Measurements from ENCODE around the gene MPP1.

Gene MPP1

GRCh38 chrX:154812341-154813101, 7.2 kb upstream of the MPP1 start:
- no peak for DNase-seq

DNA sequence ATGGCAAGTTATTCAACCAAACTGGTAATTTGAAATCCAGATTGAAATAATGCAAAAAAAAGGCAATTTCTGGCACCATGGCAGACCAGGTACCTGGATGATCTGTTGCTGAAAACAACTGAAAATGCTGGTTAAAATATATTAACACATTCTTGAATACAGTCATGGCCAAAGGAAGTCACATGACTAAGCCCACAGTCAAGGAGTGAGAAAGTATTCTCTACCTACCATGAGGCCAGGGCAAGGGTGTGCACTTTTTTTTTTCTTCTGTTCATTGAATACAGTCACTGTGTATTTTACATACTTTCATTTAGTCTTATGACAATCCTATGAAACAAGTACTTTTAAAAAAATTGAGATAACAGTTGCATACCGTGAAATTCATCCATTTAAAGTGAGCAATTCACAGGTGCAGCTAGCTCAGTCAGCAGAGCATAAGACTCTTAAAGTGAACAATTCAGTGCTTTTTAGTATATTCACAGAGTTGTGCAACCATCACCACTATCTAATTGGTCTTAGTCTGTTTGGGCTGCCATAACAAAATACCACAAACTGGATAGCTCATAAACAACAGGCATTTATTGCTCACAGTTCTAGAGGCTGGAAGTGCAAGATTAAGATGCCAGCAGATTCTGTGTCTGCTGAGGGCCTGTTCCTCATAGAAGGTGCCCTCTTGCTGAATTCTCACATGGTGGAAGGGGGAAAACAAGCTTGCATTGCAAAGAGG, 4.8 kb upstream of the MPP1 start:
- peak; percentile 16 for DNase-seq

- no peak for DNase-seq
These were observed 1.7 kb upstream of the MPP1 start for GRCh38 chrX:154806837-154807501.

DNA sequence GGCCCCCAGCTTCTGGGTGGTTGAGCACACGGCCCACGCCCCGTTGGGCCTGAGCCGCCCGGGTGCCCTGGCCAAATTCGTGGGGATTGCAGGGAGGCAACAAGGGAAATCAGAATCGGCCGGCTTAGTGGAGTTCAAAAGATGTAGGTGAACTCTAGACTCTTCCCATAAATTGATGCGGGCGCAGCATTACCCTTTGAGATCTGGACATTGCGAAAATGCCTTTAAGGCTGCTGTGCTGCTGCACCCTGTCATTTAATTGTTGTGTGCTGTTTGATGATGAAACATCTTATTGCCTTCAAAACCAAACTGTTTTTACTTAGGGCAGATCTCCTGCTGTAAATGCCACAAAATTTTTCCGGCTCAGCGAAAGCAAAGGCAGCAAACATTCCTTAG, 409 bp upstream of the MPP1 start:
- DNase-seq = no peak

DNA sequence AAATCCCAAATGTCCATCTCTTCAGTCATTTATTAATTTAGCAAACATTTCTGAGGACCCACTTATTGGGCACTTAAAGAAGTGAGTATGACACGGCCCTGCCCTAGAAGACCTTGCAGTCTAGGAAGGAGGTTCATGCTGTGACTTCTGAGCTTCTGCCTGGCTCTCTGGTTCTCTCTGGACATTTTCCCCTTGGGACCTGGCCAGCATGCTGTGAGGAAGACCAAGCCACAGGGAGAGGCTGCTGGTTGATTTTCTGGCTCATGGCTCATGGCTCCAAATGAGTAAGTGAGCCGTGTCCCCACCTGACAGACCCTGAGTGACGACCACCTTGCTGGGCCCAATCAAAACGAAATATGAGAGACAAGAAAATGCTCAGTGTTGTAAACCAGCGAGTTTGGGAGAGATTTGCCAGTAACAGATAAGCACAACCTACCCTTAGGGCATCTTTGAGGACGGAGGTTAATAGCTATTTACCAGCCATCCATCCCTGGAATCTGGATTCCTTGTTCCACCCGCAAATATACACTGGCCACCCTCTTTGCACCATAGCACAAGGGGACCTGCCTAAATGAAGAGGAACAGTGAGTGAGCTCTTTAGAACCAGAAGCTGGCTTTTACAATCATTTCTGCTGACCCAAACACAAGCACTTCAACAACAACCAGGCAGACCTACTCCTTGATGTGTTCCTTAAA, 876 bp downstream of the MPP1 start:
- no peak for DNase-seq

- no peak for DNase-seq
These were observed 2.3 kb downstream of the MPP1 start for GRCh38 chrX:154802947-154803346.

DNA sequence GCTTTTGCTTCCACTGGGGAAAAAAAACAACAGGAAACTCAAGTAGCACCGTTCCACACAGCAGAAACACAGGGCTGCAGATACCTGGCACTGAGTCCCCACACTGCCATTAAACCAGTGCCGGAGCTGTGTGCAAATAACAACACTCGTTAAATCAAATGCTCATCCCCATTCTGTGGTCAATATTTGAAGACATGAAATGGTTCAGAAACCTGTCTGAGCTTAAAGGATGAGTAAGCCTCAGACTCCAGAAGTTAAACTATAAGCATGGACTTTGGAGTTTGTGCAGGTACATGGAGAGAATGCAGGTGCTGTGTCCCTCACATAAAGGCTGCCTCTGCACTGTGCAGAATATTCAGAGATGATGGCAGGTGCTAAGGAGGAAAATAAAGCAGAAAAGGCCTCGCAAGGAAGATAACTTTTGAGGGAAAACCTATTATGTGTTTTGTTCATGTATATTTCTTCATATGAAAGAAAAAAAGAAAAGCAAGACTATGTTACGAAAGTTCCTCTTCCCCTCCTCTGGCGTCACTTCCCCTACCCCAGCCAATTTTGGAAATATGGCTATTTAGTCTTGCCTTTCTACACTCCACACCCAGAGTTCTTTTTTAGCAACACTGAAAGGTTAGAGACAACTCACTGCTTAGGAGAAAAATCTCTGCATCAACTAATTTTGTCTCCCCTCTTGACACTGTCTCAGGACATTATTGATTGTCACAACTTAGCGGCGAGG, 4.6 kb downstream of the MPP1 start:
- DNase-seq = no peak

DNA sequence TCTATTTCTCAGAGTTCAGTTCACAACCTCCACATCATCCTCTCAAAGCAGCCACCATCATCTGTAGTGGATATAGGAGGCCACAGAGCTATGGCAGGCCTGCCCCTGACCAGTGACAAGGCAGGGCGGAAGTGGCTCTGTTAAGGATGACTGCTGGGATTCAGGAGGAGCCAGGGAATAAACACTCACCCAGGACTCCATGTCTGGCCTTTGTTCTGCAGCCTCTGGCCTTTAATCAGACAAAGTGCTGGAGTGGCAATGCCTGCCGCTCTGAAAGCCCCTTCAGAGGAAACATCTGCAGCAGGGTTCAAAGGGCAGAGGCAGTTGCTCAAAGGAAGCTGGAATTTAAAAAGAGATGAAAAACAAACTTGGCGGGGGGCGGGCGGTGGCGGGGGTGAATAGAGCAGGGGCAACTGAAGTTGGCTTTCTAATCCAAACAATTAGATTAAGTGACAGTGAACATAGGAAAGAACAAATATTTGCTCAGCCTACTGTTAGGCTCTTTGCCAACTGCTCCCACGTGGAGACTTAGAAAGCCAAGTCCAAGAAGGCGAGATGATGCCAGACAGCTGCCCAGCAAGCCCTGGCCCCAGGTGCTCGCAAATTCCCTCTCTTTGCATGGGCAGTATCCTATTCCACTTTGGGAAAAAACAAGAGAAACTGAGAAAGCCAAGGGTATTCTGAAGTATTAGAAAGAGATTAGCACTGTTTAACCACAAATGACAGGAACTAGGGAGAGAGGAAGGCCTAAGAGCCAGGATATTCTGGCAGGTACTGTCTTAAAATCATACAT, 5.5 kb downstream of the MPP1 start:
- DNase-seq = no peak

DNA sequence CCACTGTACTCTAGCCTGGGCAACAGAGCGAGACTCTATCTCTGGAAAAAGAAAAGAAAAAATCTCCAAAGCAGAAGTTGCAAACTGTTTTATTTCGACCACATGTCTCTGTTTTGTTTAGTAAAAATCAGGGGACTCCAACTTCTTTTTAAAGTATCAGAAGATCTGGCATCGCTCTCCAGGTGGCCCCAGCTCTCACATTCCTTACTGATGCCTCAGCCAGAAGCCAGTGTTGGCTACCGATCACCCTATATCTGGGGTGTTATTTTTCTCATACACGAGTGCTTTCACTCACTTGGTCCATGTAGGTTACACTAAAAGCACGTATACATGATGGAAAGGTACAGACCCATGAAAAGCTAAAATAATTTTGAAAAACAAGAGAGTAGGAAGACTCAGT, 8.3 kb downstream of the MPP1 start:
- no peak for DNase-seq

GRCh38 chrX:154795016-154795415, 10.3 kb downstream of the MPP1 start:
- DNase-seq = no peak

- DNase-seq = no peak
These were observed 12.0 kb downstream of the MPP1 start for GRCh38 chrX:154793084-154793795.

- no peak for DNase-seq
These were observed 13.3 kb downstream of the MPP1 start for GRCh38 chrX:154791939-154792338.

- no peak for DNase-seq
These were observed 13.8 kb downstream of the MPP1 start for GRCh38 chrX:154791467-154791866.

GRCh38 chrX:154785716-154786115, 19.6 kb downstream of the MPP1 start:
- DNase-seq = no peak

- DNase-seq = no peak
These were observed 20.9 kb downstream of the MPP1 start for GRCh38 chrX:154784149-154784995.

- DNase-seq = no peak
These were observed 24.3 kb downstream of the MPP1 start for GRCh38 chrX:154780968-154781367.

GRCh38 chrX:154779261-154779660, 26.0 kb downstream of the MPP1 start:
- DNase-seq = no peak

GRCh38 chrX:154776753-154777152, 28.5 kb downstream of the MPP1 start:
- DNase-seq = no peak

GRCh38 chrX:154775419-154776349, 29.6 kb downstream of the MPP1 start:
- DNase-seq = peak; percentile 59

Measured in NCI-H226 (cell line).